Upper lobe of right lung (tissue), 1 donor: Measurements from ENCODE around the gene ANKH. TPM values are rescaled to one million over a fixed set of nuclear protein-coding genes. Genes with fewer than 3 reads are reported as not detected.

ENCODE experiments used
- ATAC-seq: fragments of 200-7000 bp; cut with Tn5 transposase; one replicate; pipeline ENCODE4 v1.9.1; 2020; ENCODE audit warnings: mild to moderate bottlenecking, moderate library complexity
- DNase-seq: peaks from one replicate; pipeline ENCODE4 v3.0.0-alpha.2; 2020
- H3K27ac ChIP-seq: fragments of 200-600 bp; one replicate; pipeline ENCODE4 v1.8.0; 2022
- H3K27me3 ChIP-seq: fragments of 200-600 bp; one replicate; pipeline ENCODE4 v1.8.0; 2022; ENCODE audit warnings: mild to moderate bottlenecking
- H3K36me3 ChIP-seq: fragments of 200-600 bp; one replicate; pipeline ENCODE4 v1.8.0; 2022
- H3K4me1 ChIP-seq: fragments of 200-600 bp; one replicate; pipeline ENCODE4 v1.8.0; 2022
- H3K4me3 ChIP-seq: fragments of 200-600 bp; one replicate; pipeline ENCODE4 v1.8.0; 2022; ENCODE audit warnings: mild to moderate bottlenecking
- H3K9me3 ChIP-seq: fragments of 200-600 bp; one replicate; pipeline ENCODE4 v1.8.0; 2022
- intact Hi-C: fragments of 100-400 bp; cut with DNase I; formaldehyde crosslinking; loops from one replicate; pipeline ENCODE4 v1.11.0; 2022
- total RNA-seq: library from RNA; stranded (reverse); fragmentation: NEBNext Ultra II Directional; extraction: Animal tissue kit (Norgen Biotek cat#: 25700); gene quantifications from one replicate; pipeline ENCODE4 v1.2.1, GENCODE V29; 2021
- TF ChIP-seq, protein P1 (sequence below): fragments of 200-600 bp; IDR thresholded peaks from one replicate; pipeline ENCODE4 v1.8.0; 2022; ENCODE audit warnings: antibody characterized with exemption
- donor health status: DM: no; HTN: yes; CAD: no; lungs with severe emphysema.

The ANKH gene
- total RNA-seq, 1 donor from 2014 or later, result 67.2 TPM

DNA sequence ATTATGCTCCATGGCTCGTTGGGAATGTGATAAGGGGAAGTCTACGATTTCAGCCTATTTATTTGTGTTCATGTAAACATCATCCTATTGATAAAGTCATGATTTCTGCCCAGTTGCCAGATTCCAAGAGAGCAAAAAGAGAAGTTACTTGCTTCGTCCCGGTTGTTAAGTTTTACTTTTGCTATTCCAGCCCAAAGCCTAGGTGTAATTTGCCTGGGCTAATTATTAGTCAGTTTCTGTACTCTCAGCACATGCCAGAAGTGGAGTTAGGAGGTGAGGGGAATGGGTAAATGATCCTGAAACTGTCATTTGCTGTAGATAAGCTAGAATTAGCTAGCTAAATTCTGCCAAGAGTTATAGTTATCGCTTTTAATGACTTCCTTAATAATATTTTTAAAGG is 4.5 kb upstream of the ANKH start:
- no peaks in the 10 kb centered on the region for H3K36me3 ChIP-seq
- ATAC-seq, result no peak
- TF ChIP-seq, protein P1, sequence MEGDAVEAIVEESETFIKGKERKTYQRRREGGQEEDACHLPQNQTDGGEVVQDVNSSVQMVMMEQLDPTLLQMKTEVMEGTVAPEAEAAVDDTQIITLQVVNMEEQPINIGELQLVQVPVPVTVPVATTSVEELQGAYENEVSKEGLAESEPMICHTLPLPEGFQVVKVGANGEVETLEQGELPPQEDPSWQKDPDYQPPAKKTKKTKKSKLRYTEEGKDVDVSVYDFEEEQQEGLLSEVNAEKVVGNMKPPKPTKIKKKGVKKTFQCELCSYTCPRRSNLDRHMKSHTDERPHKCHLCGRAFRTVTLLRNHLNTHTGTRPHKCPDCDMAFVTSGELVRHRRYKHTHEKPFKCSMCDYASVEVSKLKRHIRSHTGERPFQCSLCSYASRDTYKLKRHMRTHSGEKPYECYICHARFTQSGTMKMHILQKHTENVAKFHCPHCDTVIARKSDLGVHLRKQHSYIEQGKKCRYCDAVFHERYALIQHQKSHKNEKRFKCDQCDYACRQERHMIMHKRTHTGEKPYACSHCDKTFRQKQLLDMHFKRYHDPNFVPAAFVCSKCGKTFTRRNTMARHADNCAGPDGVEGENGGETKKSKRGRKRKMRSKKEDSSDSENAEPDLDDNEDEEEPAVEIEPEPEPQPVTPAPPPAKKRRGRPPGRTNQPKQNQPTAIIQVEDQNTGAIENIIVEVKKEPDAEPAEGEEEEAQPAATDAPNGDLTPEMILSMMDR, result no peak
- H3K4me1 ChIP-seq, result peaks cover under 1% of the 10 kb centered on the region
- no peaks in the 10 kb centered on the region for H3K27me3 ChIP-seq
- intact Hi-C loops, result no loop called here
- H3K9me3 ChIP-seq, result no peaks in the 10 kb centered on the region
- no peak overlapping the region for H3K27ac ChIP-seq
- DNase-seq, result no peak
- H3K4me3 ChIP-seq, result no peak overlapping the region

DNA sequence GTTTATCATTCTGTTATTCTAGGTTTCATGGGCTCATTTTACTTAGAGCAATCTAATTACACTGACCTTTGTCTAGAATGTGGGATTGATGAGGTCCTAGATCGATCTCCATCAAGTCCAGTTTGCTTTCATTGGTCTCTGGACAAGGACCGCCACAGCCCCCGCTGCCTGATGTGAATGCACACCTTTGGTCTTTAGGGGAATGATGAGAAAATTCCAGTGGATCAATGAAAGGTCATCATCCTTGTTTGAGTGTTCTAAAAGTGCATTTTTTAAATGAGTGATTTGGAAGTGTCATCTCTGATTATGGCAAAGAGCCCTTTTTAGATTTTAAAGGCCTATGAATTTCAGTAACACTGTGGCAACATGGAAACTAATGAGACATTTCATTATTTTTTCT is 2.2 kb upstream of the ANKH start:
- H3K27me3 ChIP-seq, result no peaks in the 10 kb centered on the region
- no peaks in the 10 kb centered on the region for H3K9me3 ChIP-seq
- TF ChIP-seq, protein P1, result no peak
- ATAC-seq (no peak), DNase-seq (no peak)
- no peak overlapping the region for H3K27ac ChIP-seq
- intact Hi-C loops, result no loop called here
- H3K4me3 ChIP-seq, result no peak overlapping the region
- peaks cover 23% of the 10 kb centered on the region for H3K4me1 ChIP-seq
- H3K36me3 ChIP-seq, result no peaks in the 10 kb centered on the region

DNA sequence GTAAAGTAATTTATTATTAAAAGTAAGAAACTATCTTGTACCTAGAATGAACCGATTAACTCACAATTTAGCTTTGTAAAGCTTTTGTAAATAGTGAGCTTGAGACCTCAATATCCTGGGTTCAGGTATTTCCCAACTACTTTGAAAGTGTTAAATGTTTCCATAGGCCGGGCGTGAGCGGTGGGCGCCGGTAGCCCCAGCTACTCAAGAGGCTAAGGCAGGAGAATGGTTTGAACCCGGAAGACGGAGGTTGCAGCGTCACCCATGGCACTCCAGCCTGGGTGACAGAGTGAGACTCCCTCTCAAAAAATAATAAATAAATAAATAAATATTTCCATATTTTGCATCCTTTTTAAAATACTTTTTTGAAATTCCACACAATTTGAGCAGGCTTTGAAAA is 1.5 kb upstream of the ANKH start:
- TF ChIP-seq, protein P1, result no peak
- H3K4me3 ChIP-seq, result peak overlapping the region; percentile 81
- H3K27ac ChIP-seq, result peak overlapping the region; percentile 89
- peaks cover 24% of the 10 kb centered on the region for H3K4me1 ChIP-seq
- H3K27me3 ChIP-seq, result no peaks in the 10 kb centered on the region
- intact Hi-C loops, result no loop called here
- no peaks in the 10 kb centered on the region for H3K36me3 ChIP-seq
- ATAC-seq (no peak), DNase-seq (no peak)
- no peaks in the 10 kb centered on the region for H3K9me3 ChIP-seq

GRCh38 chr5:14872070-14872989 is 752 bp upstream of the ANKH start:
- no peaks in the 10 kb centered on the region for H3K36me3 ChIP-seq
- H3K4me3 ChIP-seq, result peak overlapping the region; percentile 81
- no peaks in the 10 kb centered on the region for H3K27me3 ChIP-seq
- intact Hi-C loops, result no loop called here
- peak; percentile 81 for ATAC-seq
- H3K9me3 ChIP-seq, result no peaks in the 10 kb centered on the region
- H3K4me1 ChIP-seq, result peaks cover 24% of the 10 kb centered on the region
- TF ChIP-seq, protein P1, result peak; percentile 22
- peak; percentile 83 for DNase-seq
- peak overlapping the region; percentile 89 for H3K27ac ChIP-seq

DNA sequence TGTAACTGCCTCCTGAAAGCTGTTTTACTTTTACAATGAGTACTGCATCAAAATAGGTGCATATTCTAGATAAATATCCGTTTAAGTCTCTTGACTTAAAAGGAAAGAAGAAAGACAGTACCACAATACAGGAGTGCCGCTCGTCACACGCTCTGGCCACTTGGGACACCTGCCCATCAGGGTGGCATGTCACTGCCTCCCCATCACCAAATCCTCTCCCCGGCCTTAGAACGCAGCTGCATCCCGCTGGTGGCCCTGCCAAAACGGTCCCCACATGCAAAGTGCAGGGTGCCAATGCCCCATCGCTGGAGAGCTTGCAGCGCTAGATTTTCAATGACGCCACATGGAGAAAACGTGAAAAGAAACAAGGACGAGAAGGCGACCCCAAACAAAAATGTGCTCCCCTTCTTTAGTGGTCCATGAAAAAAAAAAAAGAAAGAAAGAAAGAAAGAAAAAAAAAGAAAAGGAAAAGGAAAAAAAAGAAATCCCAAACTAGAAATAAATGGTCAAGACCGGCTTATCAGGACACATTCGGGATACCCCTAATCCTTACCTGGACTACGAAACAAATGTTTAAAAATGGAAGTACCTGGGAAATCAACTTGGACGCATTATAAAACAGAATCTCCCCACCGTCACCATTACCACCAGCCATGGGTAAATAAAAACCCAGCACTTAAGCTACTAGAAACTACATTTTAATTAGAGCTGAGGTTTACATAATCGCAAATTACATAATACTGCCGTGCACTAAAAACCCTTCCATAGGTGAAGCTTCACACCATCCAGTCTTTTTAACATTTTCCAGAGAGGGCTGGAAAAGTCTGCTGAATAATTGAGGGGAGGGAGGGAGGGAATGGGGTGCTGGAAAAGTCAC is 1.0 kb downstream of the ANKH start:
- H3K9me3 ChIP-seq, result no peaks in the 10 kb centered on the region
- no peak for DNase-seq
- TF ChIP-seq, protein P1, result no peak
- intact Hi-C loops, result no loop called here
- ATAC-seq, result no peak
- peak overlapping the region; percentile 51 for H3K27ac ChIP-seq
- H3K27me3 ChIP-seq, result no peaks in the 10 kb centered on the region
- no peaks in the 10 kb centered on the region for H3K36me3 ChIP-seq
- peak overlapping the region; percentile 81 for H3K4me3 ChIP-seq
- peaks cover 24% of the 10 kb centered on the region for H3K4me1 ChIP-seq
